HUES6 (cell line): ENCODE measurements around the gene HNRNPD.
"Not testable (repeated sequence)": the region's sequence is repeated elsewhere in the genome, so short reads cannot be mapped to it uniquely, and the experiment has no call there.

Source experiments
- H3K27ac ChIP-seq: 2 replicates; pipeline ENCODE4 v1.7.0; 2013; ENCODE audit warnings: low read depth, mild to moderate bottlenecking, low read length, inconsistent platforms
- H3K27me3 ChIP-seq: 2 replicates; pipeline ENCODE4 v1.6.1; 2013; ENCODE audit warnings: low read length; ENCODE audit not compliant: control insufficient read depth, insufficient read depth
- H3K36me3 ChIP-seq: 2 replicates; pipeline ENCODE4 v1.6.1; 2013; ENCODE audit warnings: low read length; ENCODE audit not compliant: control insufficient read depth, insufficient read depth
- H3K4me1 ChIP-seq: 2 replicates; pipeline ENCODE4 v1.6.1; 2013; ENCODE audit warnings: low read length; ENCODE audit not compliant: control insufficient read depth, insufficient read depth
- H3K4me3 ChIP-seq: 2 replicates; pipeline ENCODE4 v1.5.1; 2013; ENCODE audit warnings: low read depth, low read length
- H3K9ac ChIP-seq: one replicate; pipeline ENCODE4 v1.6.1; 2013; ENCODE audit warnings: mild to moderate bottlenecking, low read length
- H3K9me3 ChIP-seq: 2 replicates; pipeline ENCODE4 v1.6.1; 2013; ENCODE audit warnings: low read depth, low read length; ENCODE audit not compliant: control insufficient read depth, insufficient read depth

HNRNPD gene

GRCh38 chr4:82352825-82353366, 20.9 kb downstream of the HNRNPD start:
- Histone ChIP-seq H3K27ac (no peak overlapping the region), H3K4me1 (no peaks in the 10 kb centered on the region), H3K36me3 (peaks cover 88% of the 10 kb centered on the region), H3K27me3 (no peaks in the 10 kb centered on the region), H3K9ac (no peak overlapping the region), H3K9me3 (no peaks in the 10 kb centered on the region), H3K4me3 (no peak overlapping the region)

DNA sequence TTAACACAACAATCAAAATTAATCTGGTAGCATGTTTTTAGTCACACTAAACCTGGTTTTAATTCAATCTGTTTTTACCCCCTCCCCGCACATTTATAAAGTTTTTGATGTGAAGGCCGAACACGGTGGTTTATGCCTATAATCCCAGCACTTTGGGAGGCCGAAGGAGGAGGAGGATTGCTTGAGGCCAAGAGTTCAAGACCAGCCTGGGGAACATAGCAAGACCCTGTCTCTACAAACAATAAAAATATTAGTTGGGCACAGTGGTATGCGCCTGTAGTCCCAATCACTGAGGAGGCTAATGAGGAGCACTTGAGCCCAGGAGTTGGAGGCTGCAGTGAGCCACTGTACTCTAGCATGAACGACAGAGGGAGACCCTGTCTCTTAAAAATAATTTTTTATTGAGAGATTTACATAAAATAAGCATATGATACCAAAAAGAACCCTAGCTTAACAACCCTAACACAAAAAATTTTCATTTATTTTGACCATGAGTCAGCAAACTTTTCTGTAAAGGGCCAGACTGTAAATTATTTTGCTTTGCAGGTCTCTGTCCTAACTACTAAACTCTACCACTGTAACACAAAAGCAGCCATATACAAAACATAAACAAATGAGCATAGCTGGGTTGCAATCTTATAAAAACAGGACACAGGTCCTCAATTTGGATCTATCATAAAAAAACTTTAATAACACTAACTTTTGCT, 21.5 kb downstream of the HNRNPD start:
- H3K4me3 ChIP-seq: no peak overlapping the region
- H3K9me3 ChIP-seq: no peaks in the 10 kb centered on the region
- peaks cover 82% of the 10 kb centered on the region for H3K36me3 ChIP-seq
- H3K27ac ChIP-seq: no peak overlapping the region
- H3K4me1 ChIP-seq: no peaks in the 10 kb centered on the region
- H3K9ac ChIP-seq: no peak overlapping the region
- no peaks in the 10 kb centered on the region for H3K27me3 ChIP-seq

- Histone ChIP-seq H3K27ac (no peak overlapping the region), H3K36me3 (peaks cover 21% of the 10 kb centered on the region), H3K9me3 (no peaks in the 10 kb centered on the region), H3K9ac (no peak overlapping the region), H3K27me3 (no peaks in the 10 kb centered on the region), H3K4me1 (peaks cover 11% of the 10 kb centered on the region), H3K4me3 (no peak overlapping the region)
Measured at GRCh38 chr4:82346126-82346525, 27.7 kb downstream of the HNRNPD start.

- peaks cover 12% of the 10 kb centered on the region for H3K9me3 ChIP-seq
- H3K9ac ChIP-seq: no peak overlapping the region
- H3K4me3 ChIP-seq: no peak overlapping the region
- H3K36me3 ChIP-seq: no peaks in the 10 kb centered on the region
- H3K27me3 ChIP-seq: no peaks in the 10 kb centered on the region
- H3K4me1 ChIP-seq: no peaks in the 10 kb centered on the region
- H3K27ac ChIP-seq: no peak overlapping the region
Measured at GRCh38 chr4:82335043-82335442, 38.7 kb downstream of the HNRNPD start.

- peaks cover 12% of the 10 kb centered on the region for H3K9me3 ChIP-seq
- H3K36me3 ChIP-seq, H3K9ac ChIP-seq, H3K4me1 ChIP-seq, H3K27me3 ChIP-seq, H3K27ac ChIP-seq, H3K4me3 ChIP-seq: not testable (repeated sequence)
Measured at GRCh38 chr4:82333641-82334040, 40.1 kb downstream of the HNRNPD start.

DNA sequence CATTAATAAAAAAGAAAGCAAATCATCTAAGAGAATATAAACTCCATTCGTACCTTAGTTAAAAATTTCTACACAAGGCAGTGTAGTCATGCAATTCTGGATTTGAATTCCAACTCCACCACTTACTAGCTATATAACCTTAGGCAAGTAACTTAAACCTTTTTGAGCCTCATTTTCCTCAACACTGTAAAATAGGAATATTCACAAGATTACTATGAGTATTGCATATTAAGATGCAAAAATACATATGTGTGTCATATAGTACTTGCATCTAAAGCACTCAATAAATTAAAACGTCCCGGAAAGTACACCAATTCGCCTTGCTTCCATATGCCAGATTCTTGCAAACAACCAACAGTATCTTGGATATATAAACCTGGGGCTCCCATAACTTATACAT, 42.0 kb downstream of the HNRNPD start:
- H3K4me3 ChIP-seq: no peak overlapping the region
- no peaks in the 10 kb centered on the region for H3K36me3 ChIP-seq
- no peaks in the 10 kb centered on the region for H3K4me1 ChIP-seq
- no peak overlapping the region for H3K9ac ChIP-seq
- H3K27ac ChIP-seq: no peak overlapping the region
- no peaks in the 10 kb centered on the region for H3K27me3 ChIP-seq
- peaks cover 12% of the 10 kb centered on the region for H3K9me3 ChIP-seq

- Histone ChIP-seq H3K27ac (no peak overlapping the region), H3K4me3 (no peak overlapping the region), H3K36me3 (no peaks in the 10 kb centered on the region), H3K9me3 (peaks cover 12% of the 10 kb centered on the region), H3K9ac (no peak overlapping the region), H3K4me1 (no peaks in the 10 kb centered on the region), H3K27me3 (no peaks in the 10 kb centered on the region)
Measured at GRCh38 chr4:82320351-82320750, 53.4 kb downstream of the HNRNPD start.

- H3K27me3 ChIP-seq, H3K9me3 ChIP-seq, H3K4me1 ChIP-seq, H3K36me3 ChIP-seq: not testable (repeated sequence)
- Histone ChIP-seq H3K27ac (peak overlapping the region; percentile 53; the same call in 1 of the 2 replicates), H3K4me3 (peak overlapping the region; percentile 44; the same call in 1 of the 2 replicates), H3K9ac (peak overlapping the region; percentile 39)
Measured at GRCh38 chr4:82303063-82303462, 70.7 kb downstream of the HNRNPD start.
